SJSA1 (cell line): Measurements from ENCODE around the gene REEP3. TPM values are rescaled to one million over a fixed set of nuclear protein-coding genes. Genes with fewer than 3 reads are reported as not detected.

ENCODE experiments used
- DNase-seq, 2 experiments: peaks; one replicate each; pipeline ENCODE4 v3.0.0-alpha.2; 2015 to 2020; ENCODE audit warnings: low spot score in 2 of 2, low read depth in 1 of 2
- H3K27ac ChIP-seq: fragments of 250-450 bp; sonication (Bioruptor Pico); 2 replicates; pipeline ENCODE4 v1.5.1; 2020; ENCODE audit warnings: mild to moderate bottlenecking, moderate library complexity
- H3K27me3 ChIP-seq: fragments of 250-450 bp; sonication (Bioruptor Pico); replicated peaks from 2 replicates; pipeline ENCODE4 v1.5.1; 2020; ENCODE audit warnings: mild to moderate bottlenecking, moderate library complexity
- H3K36me3 ChIP-seq: fragments of 250-450 bp; sonication (Bioruptor Pico); 2 replicates; pipeline ENCODE4 v1.5.1; 2020; ENCODE audit warnings: mild to moderate bottlenecking
- H3K4me1 ChIP-seq: fragments of 250-450 bp; sonication (Bioruptor Pico); replicated peaks from 2 replicates; pipeline ENCODE4 v1.6.1; 2021; ENCODE audit warnings: mild to moderate bottlenecking
- H3K4me3 ChIP-seq: fragments of 250-450 bp; sonication (Bioruptor Pico); 2 replicates; pipeline ENCODE4 v1.5.1; 2020; ENCODE audit warnings: mild to moderate bottlenecking
- H3K9me3 ChIP-seq: fragments of 250-450 bp; sonication (Bioruptor Pico); replicated peaks from 2 replicates; pipeline ENCODE4 v1.5.1; 2020; ENCODE audit warnings: mild to moderate bottlenecking
- total RNA-seq: library from RNA; depleted of rRNA; stranded (reverse); fragments of >200 nt; shearing (Covaris generic); gene quantifications from 2 replicates; pipeline ENCODE4 v1.2.3, GENCODE V29; 2014; rRNA removed

The REEP3 gene
- total RNA-seq, 1 experiment from 2014 or later = 59.8 TPM

- DNase-seq = peak in 1 of 2 experiments; percentile 42
- Histone ChIP-seq H3K36me3 (no peaks in the 10 kb centered on the region), H3K9me3 (no peaks in the 10 kb centered on the region), H3K27ac (no peak overlapping the region), H3K4me3 (no peak overlapping the region), H3K4me1 (peaks cover 21% of the 10 kb centered on the region), H3K27me3 (no peaks in the 10 kb centered on the region)
Observed at GRCh38 chr10:63666836-63667383, 145.7 kb downstream of the REEP3 start.

GRCh38 chr10:63667596-63668480, 146.6 kb downstream of the REEP3 start:
- H3K9me3 ChIP-seq = no peaks in the 10 kb centered on the region
- H3K36me3 ChIP-seq = no peaks in the 10 kb centered on the region
- no peak overlapping the region for H3K27ac ChIP-seq
- no peaks in the 10 kb centered on the region for H3K27me3 ChIP-seq
- H3K4me1 ChIP-seq = peaks cover 21% of the 10 kb centered on the region
- DNase-seq = no peak
- H3K4me3 ChIP-seq = no peak overlapping the region

GRCh38 chr10:63670291-63670898, 149.2 kb downstream of the REEP3 start:
- Histone ChIP-seq H3K36me3 (no peaks in the 10 kb centered on the region), H3K4me3 (no peak overlapping the region), H3K4me1 (peaks cover 21% of the 10 kb centered on the region), H3K27me3 (no peaks in the 10 kb centered on the region), H3K27ac (no peak overlapping the region), H3K9me3 (no peaks in the 10 kb centered on the region)
- no peak for DNase-seq

GRCh38 chr10:63671317-63671937, 150.2 kb downstream of the REEP3 start:
- H3K36me3 ChIP-seq = no peaks in the 10 kb centered on the region

GRCh38 chr10:63672491-63672890, 151.3 kb downstream of the REEP3 start:
- Histone ChIP-seq H3K4me3 (no peak overlapping the region), H3K36me3 (no peaks in the 10 kb centered on the region), H3K9me3 (no peaks in the 10 kb centered on the region), H3K27me3 (no peaks in the 10 kb centered on the region), H3K4me1 (peaks cover 14% of the 10 kb centered on the region), H3K27ac (no peak overlapping the region)
- no peak for DNase-seq

More at GRCh38 chr10:63671317-63671937, 150.2 kb downstream of the REEP3 start:
- Histone ChIP-seq H3K4me3 (no peak overlapping the region), H3K9me3 (no peaks in the 10 kb centered on the region), H3K27me3 (no peaks in the 10 kb centered on the region), H3K27ac (no peak overlapping the region), H3K4me1 (peaks cover 21% of the 10 kb centered on the region)
- DNase-seq = peak in 1 of 2 experiments; percentile 61

- no peak for DNase-seq
- H3K27me3 ChIP-seq = no peaks in the 10 kb centered on the region
- H3K4me1 ChIP-seq = peaks cover 10% of the 10 kb centered on the region
- H3K4me3 ChIP-seq = no peak overlapping the region
- no peak overlapping the region for H3K27ac ChIP-seq
- no peaks in the 10 kb centered on the region for H3K36me3 ChIP-seq
- H3K9me3 ChIP-seq = no peaks in the 10 kb centered on the region
Observed at GRCh38 chr10:63673246-63673645, 152.0 kb downstream of the REEP3 start.

- H3K36me3 ChIP-seq = no peaks in the 10 kb centered on the region
- H3K9me3 ChIP-seq = no peaks in the 10 kb centered on the region
- DNase-seq = no peak
- no peak overlapping the region for H3K4me3 ChIP-seq
- no peak overlapping the region for H3K27ac ChIP-seq
- H3K4me1 ChIP-seq = peaks cover 10% of the 10 kb centered on the region
- H3K27me3 ChIP-seq = no peaks in the 10 kb centered on the region
Observed at GRCh38 chr10:63673846-63674245, 152.6 kb downstream of the REEP3 start.

Other genes starting within 250 kb of the REEP3 start
- 46.0 and 62.5 TPM in 2 replicates for gene JMJD1C, start 55.4 kb upstream of the REEP3 start, total RNA-seq